Measurements from ENCODE around the gene KLF2.

GRCh38 chr19:16349551-16350152 is 25.0 kb downstream of the KLF2 start:
- TF ChIP-seq POLR2A (IDR thresholded peaks at IDR 0.05) (no peak), CTCF (IDR thresholded peaks at IDR 0.05) (no peak)
